Smooth muscle cell (in vitro differentiated cells): Measurements from ENCODE around the gene TSTD1. TPM values are rescaled to one million over a fixed set of nuclear protein-coding genes. Genes with fewer than 3 reads are reported as not detected.

ENCODE experiments used
- DNase-seq: peaks from one replicate; lab custom pipeline; 2025; ENCODE audit not compliant: unreplicated experiment; lab: John Stamatoyannopoulos, UW
- H2AFZ ChIP-seq: fragments of 200-600 bp; sonication (generic); 2 replicates; pipeline ENCODE4 v1.6.0; 2016; ENCODE audit warnings: antibody characterized with exemption, low read depth, mild to moderate bottlenecking
- H3F3A ChIP-seq: fragments of 200-600 bp; sonication (generic); 2 replicates; pipeline ENCODE4 v1.6.0; 2017; ENCODE audit warnings: antibody characterized with exemption, low read depth
- H3K27ac ChIP-seq: fragments of 200-600 bp; sonication (generic); 2 replicates; pipeline ENCODE4 v1.5.1; 2016; ENCODE audit warnings: low read depth, mild to moderate bottlenecking
- H3K27me3 ChIP-seq: fragments of 200-600 bp; sonication (generic); 2 replicates; pipeline ENCODE4 v1.6.1; 2016; ENCODE audit warnings: low read depth, mild to moderate bottlenecking
- H3K36me3 ChIP-seq: fragments of 200-600 bp; sonication (generic); 2 replicates; pipeline ENCODE4 v1.5.1; 2016; ENCODE audit warnings: low read depth
- H3K4me1 ChIP-seq: fragments of 200-600 bp; sonication (generic); 2 replicates; pipeline ENCODE4 v1.5.1; 2016; ENCODE audit warnings: low read depth
- H3K4me2 ChIP-seq: fragments of 200-600 bp; sonication (generic); 2 replicates; pipeline ENCODE4 v1.6.0; 2016; ENCODE audit warnings: mild to moderate bottlenecking
- H3K4me3 ChIP-seq: fragments of 200-600 bp; sonication (generic); 2 replicates; pipeline ENCODE4 v1.5.1; 2016; ENCODE audit warnings: mild to moderate bottlenecking
- H3K79me2 ChIP-seq: fragments of 200-600 bp; sonication (generic); 2 replicates; pipeline ENCODE4 v1.6.0; 2016; ENCODE audit warnings: low read depth, mild to moderate bottlenecking
- H3K9ac ChIP-seq: fragments of 200-600 bp; sonication (generic); 2 replicates; pipeline ENCODE4 v1.6.0; 2016; ENCODE audit warnings: low read depth
- H3K9me3 ChIP-seq: fragments of 200-600 bp; sonication (generic); replicated peaks from 2 replicates; pipeline ENCODE4 v1.5.1; 2016; ENCODE audit warnings: low read depth
- H4K20me1 ChIP-seq: fragments of 200-600 bp; sonication (generic); 2 replicates; pipeline ENCODE4 v1.6.0; 2016; ENCODE audit warnings: low read depth
- CTCF ChIP-seq: fragments of 200-600 bp; sonication (generic); IDR thresholded peaks from 2 replicates; pipeline ENCODE4 v1.5.1; 2017; ENCODE audit warnings: borderline replicate concordance, mild to moderate bottlenecking, antibody characterized with exemption; ENCODE audit not compliant: insufficient read depth, poor library complexity, severe bottlenecking
- WGBS: methylation state at CpG from one replicate; pipeline ENCODE4 v1.1.7; 2016; ENCODE audit warnings: low lambda C conversion rate; 5-methylcytosine and 5-hydroxymethylcytosine counted together
- polyA plus RNA-seq: library from polyadenylated mRNA; unstranded; fragments of >200 nt; fragmentation: Nextera tagmentation; extraction: Ambion mirVana; gene quantifications from 2 replicates; pipeline ENCODE4 v1.2.1, GENCODE V29; 2016
- total RNA-seq: library from RNA; depleted of rRNA; stranded (reverse); fragments of >200 nt; gene quantifications from 2 replicates; pipeline ENCODE4 v1.2.3, GENCODE V29; 2014

Gene TSTD1
- total and polyA plus RNA-seq, 2 experiments from 2014 or later = 26.0 to 48.0 TPM

GRCh38 chr1:161007369-161007768 is 31.4 kb downstream of the TSTD1 start:
- H3K4me1 ChIP-seq = no peaks in the 10 kb centered on the region
- no peak for TF ChIP-seq CTCF
- H3K4me2 ChIP-seq = no peak overlapping the region
- no peak overlapping the region for H2AFZ ChIP-seq
- no peak overlapping the region for H3K9ac ChIP-seq
- H3K27ac ChIP-seq = no peak overlapping the region
- H3F3A ChIP-seq = peaks cover 3% of the 10 kb centered on the region
- H3K27me3 ChIP-seq = no peaks in the 10 kb centered on the region
- no peak for DNase-seq
- no peak overlapping the region for H3K4me3 ChIP-seq
- H3K79me2 ChIP-seq = peaks cover 79% of the 10 kb centered on the region
- 92% methylated on average over 2 of the region's 2 CpGs for WGBS
- no peaks in the 10 kb centered on the region for H3K9me3 ChIP-seq
- H3K36me3 ChIP-seq = no peaks in the 10 kb centered on the region
- H4K20me1 ChIP-seq = peaks cover 56% of the 10 kb centered on the region

GRCh38 chr1:161006563-161006962 is 32.2 kb downstream of the TSTD1 start:
- H3K27me3 ChIP-seq = no peaks in the 10 kb centered on the region
- no peak overlapping the region for H3K9ac ChIP-seq
- H2AFZ ChIP-seq = no peak overlapping the region
- TF ChIP-seq CTCF = no peak
- no peaks in the 10 kb centered on the region for H3K9me3 ChIP-seq
- no peaks in the 10 kb centered on the region for H3K36me3 ChIP-seq
- 93% methylated on average over 8 of the region's 8 CpGs for WGBS
- no peak overlapping the region for H3K27ac ChIP-seq
- no peaks in the 10 kb centered on the region for H3K4me1 ChIP-seq
- peaks cover 60% of the 10 kb centered on the region for H4K20me1 ChIP-seq
- H3K79me2 ChIP-seq = peaks cover 74% of the 10 kb centered on the region
- no peak overlapping the region for H3K4me3 ChIP-seq
- DNase-seq = no peak
- H3F3A ChIP-seq = peaks cover 3% of the 10 kb centered on the region
- H3K4me2 ChIP-seq = no peak overlapping the region

- no peak for TF ChIP-seq CTCF
- WGBS = 90% methylated on average over 5 of the region's 5 CpGs
- Histone ChIP-seq H3K27ac (no peak overlapping the region), H4K20me1 (peaks cover 31% of the 10 kb centered on the region), H3K36me3 (no peaks in the 10 kb centered on the region), H3K9ac (no peak overlapping the region), H2AFZ (no peak overlapping the region), H3K79me2 (peaks cover 32% of the 10 kb centered on the region), H3K9me3 (no peaks in the 10 kb centered on the region), H3K4me3 (no peak overlapping the region), H3K4me2 (no peak overlapping the region), H3F3A (no peaks in the 10 kb centered on the region), H3K27me3 (no peaks in the 10 kb centered on the region), H3K4me1 (no peaks in the 10 kb centered on the region)
- no peak for DNase-seq
Measured at GRCh38 chr1:161001525-161001924, 37.2 kb downstream of the TSTD1 start.

- peaks cover under 1% of the 10 kb centered on the region for H3F3A ChIP-seq
- no peak overlapping the region for H3K27ac ChIP-seq
- H3K36me3 ChIP-seq = no peaks in the 10 kb centered on the region
- WGBS = 90% methylated on average over 11 of the region's 11 CpGs
- no peaks in the 10 kb centered on the region for H3K9me3 ChIP-seq
- H3K27me3 ChIP-seq = no peaks in the 10 kb centered on the region
- no peaks in the 10 kb centered on the region for H3K4me1 ChIP-seq
- H2AFZ ChIP-seq = no peak overlapping the region
- peaks cover 25% of the 10 kb centered on the region for H4K20me1 ChIP-seq
- no peak for DNase-seq
- no peak overlapping the region for H3K9ac ChIP-seq
- H3K4me2 ChIP-seq = no peak overlapping the region
- no peak for TF ChIP-seq CTCF
- peaks cover 26% of the 10 kb centered on the region for H3K79me2 ChIP-seq
- H3K4me3 ChIP-seq = no peak overlapping the region
Measured at GRCh38 chr1:161000736-161001480, 37.9 kb downstream of the TSTD1 start.
